ENCODE data around the gene JAKMIP3.

JAKMIP3 gene

GRCh38 chr10:132105302-132105995, 39.7 kb downstream of the JAKMIP3 start:
- no peak overlapping the region for H3K4me3 Mint-ChIP-seq
- no peak overlapping the region for H3K27ac Mint-ChIP-seq
- no peaks in the 10 kb centered on the region for H3K36me3 Mint-ChIP-seq (ENCODE audit: low read depth)
- TF ChIP-seq CTCF (IDR thresholded peaks at IDR 0.05; ENCODE audit: unreplicated experiment in 3 of 3), result no peak
- no peaks in the 10 kb centered on the region for H3K9me3 Mint-ChIP-seq
- H3K4me1 Mint-ChIP-seq, result peaks cover 7% of the 10 kb centered on the region
- peaks cover 26% of the 10 kb centered on the region for H3K27me3 Mint-ChIP-seq (ENCODE audit: low read depth)

- Mint-ChIP-seq H3K4me1 (peaks cover 9% of the 10 kb centered on the region), H3K27ac (no peak overlapping the region), H3K27me3 (ENCODE audit: low read depth) (peaks cover 23% of the 10 kb centered on the region)
Observed at GRCh38 chr10:132106431-132106830, 40.7 kb downstream of the JAKMIP3 start.

GRCh38 chr10:132107186-132107948, 41.6 kb downstream of the JAKMIP3 start:
- no peak overlapping the region for H3K4me3 Mint-ChIP-seq
- H3K9me3 Mint-ChIP-seq, result no peaks in the 10 kb centered on the region
- H3K4me1 Mint-ChIP-seq, result peaks cover 9% of the 10 kb centered on the region
- H3K27ac Mint-ChIP-seq, result no peak overlapping the region
- H3K27me3 Mint-ChIP-seq (ENCODE audit: low read depth), result peaks cover 23% of the 10 kb centered on the region
- H3K36me3 Mint-ChIP-seq (ENCODE audit: low read depth), result no peaks in the 10 kb centered on the region
- no peak for TF ChIP-seq CTCF (IDR thresholded peaks at IDR 0.05; ENCODE audit: unreplicated experiment in 3 of 3)

More at GRCh38 chr10:132106431-132106830, 40.7 kb downstream of the JAKMIP3 start:
- TF ChIP-seq CTCF (IDR thresholded peaks at IDR 0.05; ENCODE audit: unreplicated experiment in 3 of 3), result no peak
- no peaks in the 10 kb centered on the region for H3K36me3 Mint-ChIP-seq (ENCODE audit: low read depth)
- H3K4me3 Mint-ChIP-seq, result no peak overlapping the region
- no peaks in the 10 kb centered on the region for H3K9me3 Mint-ChIP-seq

GRCh38 chr10:132107949-132108877, 42.5 kb downstream of the JAKMIP3 start:
- no peak for TF ChIP-seq CTCF (IDR thresholded peaks at IDR 0.05; ENCODE audit: unreplicated experiment in 3 of 3)
- Mint-ChIP-seq H3K27me3 (ENCODE audit: low read depth) (peaks cover 20% of the 10 kb centered on the region), H3K9me3 (no peaks in the 10 kb centered on the region), H3K4me3 (no peak overlapping the region), H3K4me1 (peaks cover 9% of the 10 kb centered on the region), H3K36me3 (ENCODE audit: low read depth) (no peaks in the 10 kb centered on the region), H3K27ac (no peak overlapping the region)

GRCh38 chr10:132109341-132110110, 43.8 kb downstream of the JAKMIP3 start:
- Mint-ChIP-seq H3K36me3 (ENCODE audit: low read depth) (no peaks in the 10 kb centered on the region), H3K27me3 (ENCODE audit: low read depth) (peaks cover 17% of the 10 kb centered on the region), H3K4me3 (no peak overlapping the region), H3K27ac (no peak overlapping the region), H3K9me3 (no peaks in the 10 kb centered on the region), H3K4me1 (peaks cover 9% of the 10 kb centered on the region)
- no peak for TF ChIP-seq CTCF (IDR thresholded peaks at IDR 0.05; ENCODE audit: unreplicated experiment in 3 of 3)

All from nephron (organoid).